DND-41 (cell line): ENCODE data around the gene ENPP1.
"Not testable (repeated sequence)": the region's sequence is repeated elsewhere in the genome, so short reads cannot be mapped to it uniquely, and the experiment has no call there.

Experiments
- ATAC-seq: fragments of 200-7000 bp; cut with Tn5 transposase; 3 replicates; pipeline ENCODE4 v1.9.1; 2021; ENCODE audit warnings: low read depth; ENCODE audit not compliant: insufficient read depth
- DNase-seq: peaks from one replicate; pipeline ENCODE4 v3.0.0-alpha.2; 2020
- H2AFZ ChIP-seq: 2 replicates; pipeline ENCODE4 v1.6.0; 2012; ENCODE audit warnings: low read depth, low read length
- H3K27ac ChIP-seq: 2 replicates; pipeline ENCODE4 v1.5.1; 2012; ENCODE audit warnings: low read length, inconsistent platforms
- H3K27me3 ChIP-seq: fragments of 200-600 bp; sonication (generic); 2 replicates; pipeline ENCODE4 v1.6.0; 2012; ENCODE audit warnings: low read length, mild to moderate bottlenecking, inconsistent platforms; ENCODE audit not compliant: insufficient read depth, poor library complexity
- H3K36me3 ChIP-seq: 2 replicates; pipeline ENCODE4 v1.5.1; 2012; ENCODE audit warnings: low read length, inconsistent platforms; ENCODE audit not compliant: insufficient read depth
- H3K4me1 ChIP-seq: 2 replicates; pipeline ENCODE4 v1.5.1; 2012; ENCODE audit warnings: mild to moderate bottlenecking, low read length; ENCODE audit not compliant: insufficient read depth
- H3K4me2 ChIP-seq: 2 replicates; pipeline ENCODE4 v1.6.0; 2012; ENCODE audit warnings: mild to moderate bottlenecking, moderate library complexity, low read length, inconsistent platforms; ENCODE audit not compliant: insufficient read depth
- H3K4me3 ChIP-seq, 2 experiments: fragments of 200-600 bp in 1 of 2; shearing (Covaris generic) in 1 of 2; 2 replicates each; pipeline ENCODE4 v1.5.1; 2012 to 2016; ENCODE audit warnings: inconsistent platforms in 2 of 2, low read length in 2 of 2, mild to moderate bottlenecking in 2 of 2, low read depth in 1 of 2, moderate library complexity in 1 of 2
- H3K79me2 ChIP-seq: 2 replicates; pipeline ENCODE4 v1.6.0; 2012; ENCODE audit warnings: low read length, inconsistent platforms; ENCODE audit not compliant: insufficient read depth
- H3K9ac ChIP-seq: 2 replicates; pipeline ENCODE4 v1.6.0; 2012; ENCODE audit warnings: low read depth, mild to moderate bottlenecking, inconsistent platforms, low read length, moderate library complexity
- H3K9me3 ChIP-seq: 2 replicates; pipeline ENCODE4 v1.5.1; 2012; ENCODE audit warnings: low read length, moderate library complexity, mild to moderate bottlenecking, inconsistent platforms; ENCODE audit not compliant: insufficient read depth, severe bottlenecking
- H4K20me1 ChIP-seq: 2 replicates; pipeline ENCODE4 v1.6.0; 2012; ENCODE audit warnings: low read length; ENCODE audit not compliant: insufficient read depth
- EZH2 ChIP-seq: IDR thresholded peaks from 3 replicates; pipeline ENCODE4 v1.6.1; 2012; ENCODE audit warnings: borderline replicate concordance, low read depth, mild to moderate bottlenecking, moderate library complexity, low read length, inconsistent platforms; ENCODE audit not compliant: severe bottlenecking
- TF ChIP-seq, protein P1 (sequence below): IDR thresholded peaks from 2 replicates; pipeline ENCODE4 v1.5.1; 2012; ENCODE audit warnings: borderline replicate concordance, low read length, moderate library complexity, mild to moderate bottlenecking; ENCODE audit not compliant: poor library complexity, severe bottlenecking; ENCODE audit errors: extremely low read depth

Gene ENPP1

DNA sequence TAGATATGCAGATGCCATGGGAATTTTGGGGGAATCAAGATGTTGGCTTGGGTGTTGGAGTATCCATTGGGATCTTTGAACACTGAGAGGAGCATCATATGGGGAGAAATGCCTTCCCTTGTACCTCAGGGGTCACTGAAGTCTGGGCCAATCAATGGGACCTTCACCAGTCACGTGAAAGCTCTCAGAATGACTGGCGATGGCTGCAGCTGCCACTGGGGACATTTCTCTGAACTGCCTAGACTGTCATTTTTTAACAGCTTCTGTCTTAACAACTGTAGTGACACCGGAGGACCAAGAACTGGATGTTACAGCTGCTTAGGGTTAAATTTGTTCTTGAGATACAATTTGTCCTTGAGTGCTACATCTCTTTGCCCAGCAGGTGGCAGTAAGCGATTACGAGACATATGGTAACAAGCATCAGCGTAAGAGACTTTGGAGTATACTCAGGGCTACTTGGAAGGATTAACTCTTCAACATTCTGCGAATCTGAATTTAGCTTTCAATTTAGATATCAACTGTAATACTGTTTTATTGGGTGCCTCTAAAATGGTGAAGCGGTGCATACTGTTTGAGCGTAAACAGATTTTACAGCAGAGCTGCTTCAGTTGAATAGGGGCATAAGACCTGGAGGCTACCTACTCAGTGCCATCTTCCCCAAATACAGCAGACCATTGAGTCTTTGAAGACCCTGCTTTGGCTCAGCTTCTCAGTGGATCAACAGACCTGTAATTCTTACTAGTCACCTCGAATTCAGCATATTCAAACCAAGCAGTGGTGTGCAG, 107.3 kb downstream of the ENPP1 start:
- no peaks in the 10 kb centered on the region for H3K9me3 ChIP-seq
- TF ChIP-seq, protein P1, sequence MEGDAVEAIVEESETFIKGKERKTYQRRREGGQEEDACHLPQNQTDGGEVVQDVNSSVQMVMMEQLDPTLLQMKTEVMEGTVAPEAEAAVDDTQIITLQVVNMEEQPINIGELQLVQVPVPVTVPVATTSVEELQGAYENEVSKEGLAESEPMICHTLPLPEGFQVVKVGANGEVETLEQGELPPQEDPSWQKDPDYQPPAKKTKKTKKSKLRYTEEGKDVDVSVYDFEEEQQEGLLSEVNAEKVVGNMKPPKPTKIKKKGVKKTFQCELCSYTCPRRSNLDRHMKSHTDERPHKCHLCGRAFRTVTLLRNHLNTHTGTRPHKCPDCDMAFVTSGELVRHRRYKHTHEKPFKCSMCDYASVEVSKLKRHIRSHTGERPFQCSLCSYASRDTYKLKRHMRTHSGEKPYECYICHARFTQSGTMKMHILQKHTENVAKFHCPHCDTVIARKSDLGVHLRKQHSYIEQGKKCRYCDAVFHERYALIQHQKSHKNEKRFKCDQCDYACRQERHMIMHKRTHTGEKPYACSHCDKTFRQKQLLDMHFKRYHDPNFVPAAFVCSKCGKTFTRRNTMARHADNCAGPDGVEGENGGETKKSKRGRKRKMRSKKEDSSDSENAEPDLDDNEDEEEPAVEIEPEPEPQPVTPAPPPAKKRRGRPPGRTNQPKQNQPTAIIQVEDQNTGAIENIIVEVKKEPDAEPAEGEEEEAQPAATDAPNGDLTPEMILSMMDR: peak; percentile 91
- no peak for TF ChIP-seq EZH2
- peak; percentile 61 for DNase-seq
- H3K36me3 ChIP-seq: no peaks in the 10 kb centered on the region
- no peaks in the 10 kb centered on the region for H3K79me2 ChIP-seq
- H3K27ac ChIP-seq: no peak overlapping the region
- H2AFZ ChIP-seq: no peak overlapping the region
- H3K4me1 ChIP-seq: peaks cover 12% of the 10 kb centered on the region; the same call in 1 of the 2 replicates
- H3K9ac ChIP-seq: no peak overlapping the region
- ATAC-seq: peak; percentile 75
- no peak overlapping the region for H3K4me3 ChIP-seq
- H3K4me2 ChIP-seq: no peak overlapping the region
- no peaks in the 10 kb centered on the region for H4K20me1 ChIP-seq
- H3K27me3 ChIP-seq: peaks cover 14% of the 10 kb centered on the region

DNA sequence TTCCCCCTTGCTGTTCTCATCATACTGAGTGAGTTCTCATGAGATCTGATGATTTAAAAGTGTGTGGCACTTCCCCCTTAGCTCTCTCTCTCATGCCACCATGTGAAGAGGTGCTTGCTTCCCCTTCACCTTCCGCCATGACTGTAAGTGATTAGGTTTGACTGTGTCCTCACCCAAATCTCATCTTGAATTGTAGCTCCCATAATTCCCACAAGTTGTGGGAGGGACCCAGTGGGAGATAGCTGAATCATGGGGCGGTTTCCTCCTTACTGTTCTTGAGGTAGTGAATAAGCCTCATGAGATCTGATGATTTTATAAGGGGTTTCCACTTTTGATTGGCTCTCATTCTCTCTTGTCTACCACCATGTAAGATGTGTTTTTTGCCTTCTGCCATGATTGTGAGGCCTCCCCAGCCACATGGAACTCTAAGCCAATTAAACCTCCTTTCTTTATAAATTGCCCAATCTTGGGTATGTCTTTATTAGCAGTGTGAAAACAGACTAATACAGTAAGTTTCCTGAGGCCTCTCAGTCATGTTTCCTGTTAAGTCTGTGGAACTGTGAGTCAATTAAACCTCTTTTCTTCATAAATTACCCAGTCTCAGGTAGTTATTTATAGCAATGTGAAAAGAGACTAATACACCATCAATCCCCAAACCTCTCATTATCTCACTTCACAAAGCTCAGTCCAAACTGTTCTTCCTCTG, 108.4 kb downstream of the ENPP1 start:
- not testable (repeated sequence) for H3K4me2 ChIP-seq

DNA sequence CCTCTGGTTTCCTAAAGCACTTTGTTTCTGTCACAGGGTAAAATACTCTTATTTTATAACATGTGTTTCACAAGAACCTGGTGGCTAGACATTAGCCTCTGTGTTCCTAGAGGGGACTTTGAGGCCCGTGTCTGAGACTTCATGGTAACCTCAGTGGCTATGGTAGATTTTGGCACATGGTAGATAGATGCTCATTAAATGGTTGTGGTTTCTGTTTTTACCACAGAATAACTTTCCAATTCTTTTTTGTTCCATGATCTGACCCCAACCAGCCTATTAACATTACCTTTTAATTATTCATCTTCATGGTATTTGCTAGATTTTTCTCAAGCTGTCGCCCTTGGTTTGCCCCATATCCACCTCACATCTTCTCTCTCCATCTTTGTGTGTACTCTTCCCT, 109.0 kb downstream of the ENPP1 start:
- Histone ChIP-seq H4K20me1 (no peaks in the 10 kb centered on the region), H3K9me3 (no peaks in the 10 kb centered on the region), H3K4me2 (no peak overlapping the region), H3K79me2 (no peaks in the 10 kb centered on the region), H3K27ac (no peak overlapping the region), H2AFZ (no peak overlapping the region), H3K27me3 (peaks cover 14% of the 10 kb centered on the region), H3K4me3 (no peak overlapping the region), H3K9ac (no peak overlapping the region), H3K4me1 (peaks cover 12% of the 10 kb centered on the region; the same call in 1 of the 2 replicates), H3K36me3 (no peaks in the 10 kb centered on the region)
- ATAC-seq (0 out of 3 replicates have a peak, but pooled peaks have one; percentile 10), DNase-seq (no peak)
- TF ChIP-seq, protein P1: no peak
- TF ChIP-seq EZH2: no peak

More for the DNA sequence above, 108.4 kb downstream of the ENPP1 start:
- H3K27me3 ChIP-seq: peaks cover 14% of the 10 kb centered on the region
- DNase-seq, H4K20me1 ChIP-seq, H3K27ac ChIP-seq, H2AFZ ChIP-seq, H3K79me2 ChIP-seq, H3K9me3 ChIP-seq, H3K9ac ChIP-seq, ATAC-seq, H3K36me3 ChIP-seq, H3K4me3 ChIP-seq: not testable (repeated sequence)
- peaks cover 12% of the 10 kb centered on the region; the same call in 1 of the 2 replicates for H3K4me1 ChIP-seq

DNA sequence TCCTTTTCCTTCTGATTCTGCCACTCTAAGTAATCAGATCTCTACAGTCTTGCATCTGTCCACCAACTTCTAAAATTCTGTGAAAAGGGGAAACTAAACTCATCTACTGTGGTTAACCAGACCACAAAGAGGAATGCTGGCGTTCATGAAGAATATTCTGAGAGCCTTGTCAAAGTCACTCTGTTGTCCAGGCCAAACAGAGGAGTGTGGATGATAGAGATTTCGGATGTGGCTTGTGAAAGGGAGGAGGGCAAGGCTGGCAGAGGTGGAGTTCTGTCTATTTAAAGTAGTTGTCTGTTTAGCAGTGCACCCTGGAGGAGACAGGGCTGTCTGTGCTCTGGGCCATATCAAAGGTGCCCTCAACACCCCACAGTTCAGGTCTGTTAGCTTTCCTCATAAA, 109.5 kb downstream of the ENPP1 start:
- H3K9me3 ChIP-seq: peaks cover 2% of the 10 kb centered on the region
- no peaks in the 10 kb centered on the region for H4K20me1 ChIP-seq
- H2AFZ ChIP-seq: no peak overlapping the region
- H3K79me2 ChIP-seq: no peaks in the 10 kb centered on the region
- no peak overlapping the region for H3K9ac ChIP-seq
- DNase-seq: peak; percentile 38
- H3K36me3 ChIP-seq: no peaks in the 10 kb centered on the region
- TF ChIP-seq, protein P1: no peak
- no peak for TF ChIP-seq EZH2
- H3K4me3 ChIP-seq: no peak overlapping the region
- H3K4me1 ChIP-seq: peaks cover 12% of the 10 kb centered on the region; the same call in 1 of the 2 replicates
- peaks cover 14% of the 10 kb centered on the region for H3K27me3 ChIP-seq
- no peak overlapping the region for H3K4me2 ChIP-seq
- peak; percentile 74 for ATAC-seq
- H3K27ac ChIP-seq: no peak overlapping the region
